IPS DF 4.7 (cell line): ENCODE data around the gene HOXC5.

ENCODE experiments used
- DNase-seq: peaks from one replicate; pipeline ENCODE4 v3.0.0-alpha.2; 2013; ENCODE audit warnings: low spot score; ENCODE audit errors: extremely low read depth

HOXC5 gene

DNA sequence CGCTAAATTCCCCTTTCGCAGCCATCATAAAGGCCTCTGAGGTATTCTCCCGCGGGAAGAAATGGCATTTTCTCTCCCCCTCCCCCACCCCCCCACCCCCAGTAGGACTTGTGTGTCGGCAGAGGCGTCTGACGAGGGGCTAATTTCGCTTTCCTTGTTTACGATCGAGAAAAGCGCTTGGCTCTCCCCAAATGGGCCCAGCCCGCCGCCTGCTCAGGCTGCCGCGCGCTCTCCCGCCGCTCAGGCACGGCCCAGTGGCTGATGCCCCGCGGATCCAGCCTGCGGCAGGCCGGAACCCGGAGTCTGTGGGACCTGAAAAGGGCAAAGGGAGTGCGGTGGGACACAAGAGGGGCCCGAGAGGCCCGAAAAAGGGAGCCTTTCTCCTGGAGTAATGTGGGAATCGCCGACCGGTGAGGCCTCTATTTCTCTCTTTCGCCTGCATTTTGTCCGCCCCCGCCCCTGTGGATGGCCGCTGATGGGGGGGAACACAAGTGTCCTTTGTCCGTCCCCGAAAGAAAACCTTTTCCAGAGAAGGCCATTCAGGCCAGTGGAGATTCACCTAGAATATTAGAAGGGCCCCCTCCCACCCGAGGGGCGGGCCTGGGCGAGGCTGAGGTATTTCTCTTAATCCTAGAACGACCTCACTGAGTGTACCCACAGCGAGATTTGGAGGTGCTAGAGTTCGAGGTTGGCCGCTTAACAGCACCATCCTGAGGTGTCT is 13.6 kb upstream of the HOXC5 start:
- no peak for DNase-seq

DNA sequence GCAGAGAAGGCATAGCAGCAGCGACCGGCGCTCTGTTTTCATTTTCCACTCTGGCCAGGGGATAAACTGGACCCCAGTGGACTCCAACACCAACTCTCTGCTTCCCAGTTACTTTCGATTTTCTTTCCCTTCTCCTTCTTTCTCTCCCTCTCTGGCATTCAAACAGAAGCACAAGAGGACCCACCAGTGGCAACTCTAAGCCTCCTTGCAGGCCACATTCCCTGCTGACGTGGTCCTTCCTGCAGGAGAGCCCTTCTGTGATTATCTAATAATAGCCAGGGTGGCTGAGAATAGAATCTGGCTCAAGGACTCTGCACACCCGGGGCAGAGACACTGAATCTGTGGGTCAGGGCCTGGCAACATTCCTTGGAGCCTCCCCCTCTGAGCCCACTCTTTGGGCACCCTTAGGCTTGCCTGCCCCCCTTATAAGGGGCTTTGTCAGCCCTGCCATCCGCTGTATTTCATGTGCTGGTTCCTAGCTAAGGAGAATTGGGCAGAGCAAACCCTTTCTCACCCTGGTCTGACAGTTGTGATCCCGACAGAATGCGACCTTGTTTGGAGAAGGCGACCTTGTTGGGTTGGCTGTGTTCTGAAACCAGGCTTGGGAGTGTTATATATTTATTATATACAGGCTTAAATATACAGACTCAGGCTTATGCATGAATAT is 12.8 kb upstream of the HOXC5 start:
- no peak for DNase-seq

DNA sequence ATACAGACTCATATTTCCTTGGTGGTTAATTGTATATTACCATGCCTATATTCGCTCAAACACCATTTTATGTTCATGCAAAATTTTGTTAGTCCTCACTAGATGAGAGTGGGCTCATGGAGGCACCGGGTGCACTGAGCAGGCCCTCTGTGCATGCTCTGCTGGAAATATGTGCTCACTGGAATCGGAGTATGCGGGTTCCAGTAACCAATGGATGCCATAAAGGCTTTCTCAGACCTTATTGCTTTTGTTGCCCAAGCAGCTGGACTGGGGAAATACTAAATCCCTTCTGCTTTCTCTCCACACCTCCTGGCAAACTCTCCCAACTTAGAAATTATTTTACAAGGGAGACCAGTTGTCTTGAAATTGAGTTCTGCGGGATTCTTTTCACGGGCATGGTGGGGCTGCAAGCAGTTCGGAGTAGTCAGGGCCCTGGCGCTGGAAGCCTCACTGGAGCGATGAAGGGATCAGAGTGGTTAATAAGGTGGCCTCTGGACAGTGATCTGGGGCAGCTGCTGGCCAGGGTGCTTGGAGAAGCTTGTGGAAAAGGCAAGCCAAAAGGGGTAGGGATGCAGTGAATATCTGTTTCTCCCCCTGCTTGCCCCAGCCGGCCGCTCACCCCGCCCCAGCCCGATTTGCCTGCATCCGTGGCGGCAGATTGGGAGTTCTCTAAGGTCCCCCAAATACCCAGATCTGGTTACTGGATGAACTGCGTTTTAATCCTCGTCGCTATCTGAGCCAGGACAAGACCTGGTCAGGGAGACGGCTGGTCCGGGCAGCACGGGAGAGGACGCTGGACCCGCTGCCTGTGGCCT is 12.1 kb upstream of the HOXC5 start:
- DNase-seq = no peak

DNA sequence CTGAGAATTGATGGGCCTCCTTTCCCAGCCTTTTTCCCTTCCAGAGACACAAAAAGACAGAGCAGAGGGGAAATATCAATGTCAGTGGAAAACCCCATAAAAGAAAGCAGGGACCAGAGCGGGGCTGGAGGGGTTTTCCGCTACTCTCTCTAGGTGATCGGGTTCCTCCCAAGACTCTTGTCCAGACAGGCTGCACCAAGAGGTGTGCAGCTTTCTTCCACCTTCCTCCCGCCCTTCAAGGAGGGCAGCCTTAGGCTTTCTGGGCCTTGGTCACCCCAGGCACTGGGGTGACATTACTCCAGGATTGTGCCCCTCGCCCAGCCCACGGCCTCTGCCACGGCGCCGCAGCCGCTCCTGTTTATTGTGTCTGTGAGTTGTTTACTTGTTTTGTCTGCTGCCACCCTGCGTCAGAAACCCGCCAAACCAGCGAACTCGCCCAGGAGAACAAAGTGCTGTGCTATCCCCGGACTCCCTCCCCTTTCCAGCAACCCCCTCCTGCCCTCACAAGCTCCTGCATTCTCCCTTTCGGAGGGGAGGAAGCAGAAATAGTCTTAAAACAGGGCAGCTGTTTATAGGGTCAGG is 11.3 kb upstream of the HOXC5 start:
- DNase-seq = no peak

DNA sequence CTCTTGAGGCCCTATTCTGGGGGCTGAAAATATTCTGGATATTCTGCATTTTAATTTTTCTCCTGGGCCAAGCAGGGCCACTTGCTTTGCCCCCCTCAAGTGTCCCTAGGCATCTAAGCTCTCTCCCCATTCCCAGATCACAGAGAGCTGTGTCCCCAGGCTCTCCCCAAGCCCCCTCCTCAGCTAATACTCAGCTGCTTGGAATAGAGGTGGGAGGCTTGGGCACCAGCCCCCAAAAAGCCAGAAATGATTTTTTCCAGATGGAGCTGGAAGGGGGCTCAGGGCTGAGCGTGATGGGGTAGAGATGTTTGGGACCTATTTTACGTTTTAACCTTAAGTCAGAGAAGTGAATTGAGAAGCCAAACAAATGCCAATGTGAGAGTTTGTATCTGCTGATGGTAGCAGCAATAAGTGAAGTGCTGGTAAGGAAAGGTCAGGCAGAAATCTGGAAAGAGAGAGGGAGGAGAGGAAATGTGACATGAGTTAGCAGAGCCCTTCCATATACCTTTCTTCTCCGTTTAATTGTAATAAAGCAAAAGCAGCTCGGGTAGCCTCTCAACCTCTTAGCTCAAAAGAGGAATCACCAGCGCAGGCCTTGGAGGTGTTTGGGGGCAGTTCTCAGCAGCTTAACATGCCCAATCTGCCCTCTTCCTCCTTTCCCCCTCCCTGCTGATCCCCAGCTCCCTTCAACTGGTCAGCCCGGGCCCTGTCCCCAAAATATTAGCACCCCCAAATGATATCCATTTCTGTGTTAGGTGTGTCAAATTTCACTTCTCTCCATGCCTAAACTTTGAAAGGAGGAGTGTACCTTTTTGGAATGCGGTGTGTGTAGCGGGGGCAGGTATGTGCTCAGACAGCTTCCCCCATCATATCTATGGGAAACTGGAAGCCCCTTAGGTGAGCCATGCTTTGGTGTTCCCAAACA is 9.6 kb upstream of the HOXC5 start:
- DNase-seq = no peak

DNA sequence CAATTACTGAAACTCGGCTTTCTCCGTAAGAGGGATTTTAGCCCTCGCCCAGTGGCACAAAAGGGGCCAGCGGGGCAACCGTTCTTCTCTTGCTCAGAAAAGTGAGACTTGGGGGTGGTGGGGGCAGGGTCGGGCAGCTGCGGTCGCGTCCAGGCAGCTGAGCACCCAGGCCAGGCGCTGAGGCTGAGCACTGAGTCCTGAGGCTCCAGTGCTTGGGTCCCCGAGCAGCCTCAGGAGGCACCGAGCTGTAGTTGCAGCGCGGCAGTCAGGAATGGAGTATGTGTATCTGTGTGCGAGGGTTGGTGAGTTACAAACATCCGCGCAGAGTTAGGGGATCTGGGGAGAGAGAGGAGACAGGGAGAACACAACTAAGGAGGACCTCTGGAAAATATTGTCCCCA is 8.7 kb upstream of the HOXC5 start:
- DNase-seq = no peak

DNA sequence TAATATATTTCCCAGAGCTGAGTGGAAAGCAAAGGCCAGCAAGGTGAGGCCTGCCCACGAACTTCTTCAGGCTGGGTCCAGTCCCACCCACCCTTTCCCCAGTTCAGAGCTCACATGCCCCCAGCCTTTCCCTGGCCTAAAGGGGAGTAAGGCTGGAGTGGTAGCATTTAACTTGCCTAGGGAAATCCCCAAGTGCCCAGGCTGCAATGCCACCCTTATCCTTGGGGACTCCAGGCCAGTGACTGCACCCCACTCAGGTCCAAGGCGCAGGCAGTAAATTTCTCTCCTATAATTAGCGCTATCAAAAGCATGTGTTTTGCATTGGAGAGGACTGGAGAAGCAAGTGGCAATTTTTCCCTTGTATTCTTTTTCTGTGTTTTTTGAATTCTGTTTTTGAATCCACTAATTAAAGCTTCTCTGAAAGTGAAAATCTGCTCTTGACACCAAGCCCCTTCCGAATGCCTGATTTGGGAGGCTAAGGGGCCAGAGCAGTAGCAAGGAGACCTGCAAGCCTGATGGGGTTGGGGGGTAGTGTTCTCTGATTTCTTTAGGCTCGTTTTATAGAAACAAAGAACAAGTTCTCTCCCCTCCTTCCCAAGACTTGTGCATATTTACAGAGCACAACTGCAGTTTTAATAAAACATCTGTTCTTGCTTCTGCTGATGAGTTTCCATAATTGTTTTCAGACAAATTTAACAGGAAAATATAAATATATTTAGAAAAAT is 8.1 kb upstream of the HOXC5 start:
- no peak for DNase-seq

DNA sequence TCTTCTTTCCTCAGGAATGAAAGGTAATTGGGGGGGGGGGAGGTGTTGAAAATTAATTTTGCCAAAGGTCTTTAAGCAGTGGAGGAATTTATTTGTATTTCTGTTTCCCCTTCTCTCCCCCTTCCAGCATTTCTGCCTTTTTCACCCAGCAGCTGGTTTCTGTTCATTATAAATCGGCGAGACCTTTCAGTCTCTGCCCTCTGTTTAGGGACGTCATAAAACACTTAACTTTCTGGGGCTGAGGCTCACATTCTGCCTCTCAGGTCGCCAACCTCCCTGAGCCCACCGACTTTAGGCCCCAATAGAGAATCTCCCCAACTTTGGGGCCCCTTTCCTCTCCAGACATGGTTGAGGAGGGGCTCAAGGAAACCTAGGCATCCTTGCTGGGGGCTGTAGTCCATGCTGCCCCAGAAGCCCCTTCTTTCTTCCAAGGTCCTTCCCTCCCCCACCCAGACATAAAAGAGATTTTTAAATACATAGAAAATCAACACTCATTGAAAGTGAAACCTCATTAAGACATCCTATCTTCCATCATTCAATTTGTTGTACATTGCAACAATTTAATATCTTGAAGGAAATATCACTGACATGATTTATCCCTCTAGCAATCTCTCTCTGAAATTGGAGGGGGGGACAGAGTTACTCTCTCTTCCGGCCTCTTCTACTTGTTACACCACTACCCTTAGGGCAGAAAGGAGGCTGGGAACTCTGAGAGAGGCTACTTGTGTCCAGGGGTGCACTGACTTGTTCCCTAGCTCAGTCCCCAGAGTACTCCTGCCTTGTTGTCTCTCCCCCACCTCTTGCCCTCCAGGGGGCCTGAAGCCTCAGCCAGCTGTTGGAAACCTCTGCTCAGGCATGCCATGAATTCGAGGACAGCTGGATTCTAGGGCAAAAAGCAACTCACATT is 7.1 kb upstream of the HOXC5 start:
- DNase-seq = no peak

DNA sequence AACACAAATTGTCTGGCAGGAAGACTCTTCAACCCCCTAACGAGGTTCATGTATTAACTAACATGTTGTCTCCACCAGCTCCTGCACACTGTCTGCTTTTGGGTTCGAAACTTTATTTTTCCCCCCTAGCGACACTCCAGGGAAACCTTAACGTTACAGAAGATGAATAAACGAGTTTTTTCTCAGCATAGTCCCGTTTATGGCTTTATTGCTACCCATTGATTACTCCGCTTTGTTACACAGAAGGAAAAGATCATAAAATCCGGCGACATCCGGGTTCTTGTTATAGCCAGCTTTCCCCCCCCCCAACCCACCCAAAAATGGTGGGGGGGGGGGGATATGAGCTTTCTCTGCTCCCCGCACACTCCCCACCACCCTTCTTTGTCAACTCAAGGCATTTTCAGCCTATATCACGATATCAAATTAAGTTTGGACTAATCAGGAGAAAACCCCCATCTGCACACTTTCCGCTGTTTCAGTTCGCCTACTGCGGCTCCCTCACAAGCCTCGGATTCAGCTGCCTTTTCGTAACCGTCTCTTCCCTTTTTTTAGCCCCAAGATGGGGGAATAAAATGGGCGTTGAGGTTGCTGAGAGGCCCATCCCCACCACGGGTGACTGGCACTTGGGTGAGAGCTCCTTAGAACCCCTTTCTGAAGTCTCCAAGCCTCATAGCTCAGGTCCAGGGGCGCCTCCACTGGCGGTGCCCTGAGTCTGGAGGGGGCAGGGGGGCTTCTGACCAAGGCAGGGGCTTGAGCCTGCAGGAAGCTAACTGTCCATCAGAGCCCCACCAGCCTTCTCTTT is 6.0 kb upstream of the HOXC5 start:
- DNase-seq = no peak

DNA sequence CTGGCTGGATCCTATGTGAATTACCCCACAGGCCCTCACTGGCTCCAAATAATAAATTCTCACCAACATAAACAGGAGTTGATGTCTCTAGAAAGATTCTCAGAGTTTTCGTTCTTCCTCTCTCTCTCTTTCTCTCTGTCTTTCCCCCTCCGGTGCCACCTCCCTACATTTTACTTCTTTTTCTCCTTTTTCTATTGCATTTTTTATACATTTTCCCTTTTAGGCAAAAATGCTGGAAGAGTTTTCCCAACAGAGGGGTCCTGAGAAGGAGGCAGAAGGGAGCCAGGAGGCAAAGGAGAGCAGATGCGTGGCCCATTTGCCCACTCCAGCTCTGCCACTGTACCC is 5.4 kb upstream of the HOXC5 start:
- DNase-seq = no peak

DNA sequence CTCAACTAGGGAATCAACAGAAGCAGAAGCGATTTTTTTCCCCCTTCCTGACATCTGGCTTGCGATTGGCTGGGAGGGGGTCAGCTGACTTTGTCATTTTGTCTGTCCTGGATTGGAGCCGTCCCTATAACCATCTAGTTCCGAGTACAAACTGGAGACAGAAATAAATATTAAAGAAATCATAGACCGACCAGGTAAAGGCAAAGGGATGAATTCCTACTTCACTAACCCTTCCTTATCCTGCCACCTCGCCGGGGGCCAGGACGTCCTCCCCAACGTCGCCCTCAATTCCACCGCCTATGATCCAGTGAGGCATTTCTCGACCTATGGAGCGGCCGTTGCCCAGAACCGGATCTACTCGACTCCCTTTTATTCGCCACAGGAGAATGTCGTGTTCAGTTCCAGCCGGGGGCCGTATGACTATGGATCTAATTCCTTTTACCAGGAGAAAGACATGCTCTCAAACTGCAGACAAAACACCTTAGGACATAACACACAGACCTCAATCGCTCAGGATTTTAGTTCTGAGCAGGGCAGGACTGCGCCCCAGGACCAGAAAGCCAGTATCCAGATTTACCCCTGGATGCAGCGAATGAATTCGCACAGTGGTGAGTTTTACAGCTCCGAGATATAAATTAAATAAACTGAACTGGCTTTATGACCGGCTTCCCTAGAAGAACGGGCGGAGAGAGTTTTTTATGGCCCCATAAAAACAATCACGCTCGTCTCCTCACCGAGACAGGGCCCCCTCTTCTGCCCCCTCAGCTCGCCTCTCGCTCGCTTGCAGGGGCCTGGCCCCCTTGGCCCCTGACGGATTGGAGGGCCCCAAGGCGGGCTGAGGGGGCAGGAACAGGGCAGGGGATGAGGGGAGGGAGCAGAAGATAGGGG is 4.3 kb upstream of the HOXC5 start, which contains the start of gene HOXC6:
Gene HOXC6, plus strand, starts transcription at position 127 of the 888 bp plus-strand sequence. Its CDS starts 82 bp downstream, at position 209.
- no peak for DNase-seq

DNA sequence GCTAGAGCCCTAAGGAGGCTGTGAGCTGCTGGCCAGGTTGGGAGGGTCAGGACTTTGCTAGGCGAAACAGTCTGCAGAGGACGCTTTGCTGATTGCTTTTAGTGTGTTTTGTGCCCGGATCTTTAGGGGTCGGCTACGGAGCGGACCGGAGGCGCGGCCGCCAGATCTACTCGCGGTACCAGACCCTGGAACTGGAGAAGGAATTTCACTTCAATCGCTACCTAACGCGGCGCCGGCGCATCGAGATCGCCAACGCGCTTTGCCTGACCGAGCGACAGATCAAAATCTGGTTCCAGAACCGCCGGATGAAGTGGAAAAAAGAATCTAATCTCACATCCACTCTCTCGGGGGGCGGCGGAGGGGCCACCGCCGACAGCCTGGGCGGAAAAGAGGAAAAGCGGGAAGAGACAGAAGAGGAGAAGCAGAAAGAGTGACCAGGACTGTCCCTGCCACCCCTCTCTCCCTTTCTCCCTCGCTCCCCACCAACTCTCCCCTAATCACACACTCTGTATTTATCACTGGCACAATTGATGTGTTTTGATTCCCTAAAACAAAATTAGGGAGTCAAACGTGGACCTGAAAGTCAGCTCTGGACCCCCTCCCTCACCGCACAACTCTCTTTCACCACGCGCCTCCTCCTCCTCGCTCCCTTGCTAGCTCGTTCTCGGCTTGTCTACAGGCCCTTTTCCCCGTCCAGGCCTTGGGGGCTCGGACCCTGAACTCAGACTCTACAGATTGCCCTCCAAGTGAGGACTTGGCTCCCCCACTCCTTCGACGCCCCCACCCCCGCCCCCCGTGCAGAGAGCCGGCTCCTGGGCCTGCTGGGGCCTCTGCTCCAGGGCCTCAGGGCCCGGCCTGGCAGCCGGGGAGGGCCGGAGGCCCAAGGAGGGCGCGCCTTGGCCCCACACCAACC is 3.1 kb upstream of the HOXC5 start:
- DNase-seq = no peak

DNA sequence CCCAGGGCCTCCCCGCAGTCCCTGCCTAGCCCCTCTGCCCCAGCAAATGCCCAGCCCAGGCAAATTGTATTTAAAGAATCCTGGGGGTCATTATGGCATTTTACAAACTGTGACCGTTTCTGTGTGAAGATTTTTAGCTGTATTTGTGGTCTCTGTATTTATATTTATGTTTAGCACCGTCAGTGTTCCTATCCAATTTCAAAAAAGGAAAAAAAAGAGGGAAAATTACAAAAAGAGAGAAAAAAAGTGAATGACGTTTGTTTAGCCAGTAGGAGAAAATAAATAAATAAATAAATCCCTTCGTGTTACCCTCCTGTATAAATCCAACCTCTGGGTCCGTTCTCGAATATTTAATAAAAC is 2.4 kb upstream of the HOXC5 start:
- no peak for DNase-seq

DNA sequence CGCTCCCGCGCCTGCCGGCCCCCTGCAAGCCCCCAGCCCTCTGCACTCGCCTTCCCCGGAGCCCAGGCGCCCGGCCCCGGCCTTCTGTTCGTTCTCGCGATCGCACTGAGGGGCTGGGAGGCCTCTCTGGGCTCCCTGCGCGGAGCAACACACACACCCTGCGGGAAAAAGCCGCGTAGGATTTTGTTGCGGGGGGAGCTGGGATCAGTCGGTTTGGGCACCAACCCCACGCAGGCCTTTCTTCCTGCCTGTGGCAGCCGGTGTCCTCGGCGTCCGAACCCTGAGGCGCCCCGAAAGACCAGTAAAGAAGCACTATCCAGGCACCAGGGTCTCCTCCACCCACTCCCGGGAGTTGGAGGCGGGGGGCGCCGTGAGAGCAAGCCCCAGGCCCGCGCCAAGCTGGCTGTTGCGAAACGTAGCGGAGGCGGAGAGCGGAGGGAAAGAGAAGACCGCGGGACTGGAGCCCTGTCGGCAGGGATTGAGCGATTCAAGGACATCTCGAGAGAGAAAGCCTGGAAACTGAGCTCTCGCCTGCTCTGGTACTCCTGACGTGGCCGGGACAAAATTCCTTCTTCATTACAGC is 1.9 kb upstream of the HOXC5 start:
- DNase-seq = no peak

DNA sequence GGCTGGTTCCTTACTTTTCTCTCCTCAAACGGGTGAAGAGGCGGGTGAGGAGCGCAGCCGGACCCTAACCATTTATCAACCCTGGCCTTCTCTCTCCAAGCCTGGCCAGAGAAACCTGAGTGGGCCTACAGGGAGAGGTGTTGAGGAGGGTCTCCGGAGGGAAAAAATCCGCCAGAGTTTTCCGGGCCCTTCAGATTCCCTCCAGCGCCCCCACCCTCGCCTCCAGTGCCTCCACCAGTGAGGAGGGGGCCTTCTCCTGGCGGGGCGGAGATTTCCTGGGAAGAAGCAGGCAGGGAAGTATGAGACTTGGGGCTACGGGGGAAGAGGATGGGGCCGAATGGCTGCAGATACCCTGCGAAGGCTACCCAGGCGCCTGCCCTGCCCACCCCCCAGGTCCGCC is 1.4 kb upstream of the HOXC5 start:
- no peak for DNase-seq

DNA sequence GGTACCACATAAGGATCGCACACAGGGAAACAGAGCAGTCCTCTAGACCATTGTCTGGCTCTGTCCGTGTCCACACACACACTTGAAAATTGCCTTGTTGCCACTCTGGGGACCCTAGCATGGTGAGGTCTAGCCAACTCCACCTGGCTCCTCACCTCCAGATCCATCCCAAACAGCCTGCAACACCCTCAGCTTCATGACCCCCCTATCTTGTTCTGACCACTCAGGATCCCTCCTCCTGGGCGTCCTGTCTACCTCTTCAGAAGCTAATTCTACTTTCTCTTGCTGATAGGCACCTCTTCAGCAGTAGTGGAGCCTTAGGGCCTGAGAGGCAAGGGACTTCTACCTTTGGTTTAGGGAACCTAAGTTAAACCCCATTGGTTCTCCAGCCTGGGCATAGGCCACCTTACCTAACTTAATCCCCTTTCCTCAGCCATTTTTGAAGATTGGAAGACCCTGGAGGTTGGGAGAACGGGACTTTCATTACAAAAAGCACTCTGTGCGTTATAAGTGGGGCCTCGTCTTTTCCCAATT is 697 bp upstream of the HOXC5 start:
- no peak for DNase-seq
